OCI-LY3 (cell line): ENCODE data around the gene SVBP.

Experiments
- H2AFZ ChIP-seq: fragments of 200-600, 300-600 bp; shearing (Covaris generic); 2 replicates; pipeline ENCODE4 v1.6.0; 2014; ENCODE audit warnings: antibody characterized with exemption, low read depth, low read length
- H3K27ac ChIP-seq: fragments of 200-600, 300-600 bp; sonication (generic); 2 replicates; pipeline ENCODE4 v1.5.1; 2014; ENCODE audit warnings: mild to moderate bottlenecking, low read length, moderate library complexity, mixed read lengths
- H3K27me3 ChIP-seq: fragments of 200-600, 300-600 bp; sonication (generic); 2 replicates; pipeline ENCODE4 v1.6.1; 2014; ENCODE audit warnings: low read depth, low read length, mixed read lengths
- H3K36me3 ChIP-seq: fragments of 200-600, 300-600 bp; sonication (generic); replicated peaks from 2 replicates; pipeline ENCODE3; 2014; ENCODE audit warnings: low read depth, low read length, mixed read lengths
- H3K4me1 ChIP-seq: fragments of 300-600, 200-600 bp; sonication (generic); 2 replicates; pipeline ENCODE4 v1.6.1; 2014; ENCODE audit warnings: low read length, mixed read lengths
- H3K4me2 ChIP-seq: fragments of 200-600, 300-600 bp; sonication (generic); 2 replicates; pipeline ENCODE4 v1.6.1; 2014; ENCODE audit warnings: low read length, mixed read lengths
- H3K4me3 ChIP-seq: fragments of 300-600, 200-600 bp; sonication (generic); 2 replicates; pipeline ENCODE4 v1.5.1; 2014; ENCODE audit warnings: antibody characterized with exemption, mild to moderate bottlenecking, low read length, moderate library complexity
- H3K79me2 ChIP-seq: fragments of 300-600, 200-600 bp; shearing (Covaris generic); 2 replicates; pipeline ENCODE4 v1.6.1; 2014; ENCODE audit warnings: mild to moderate bottlenecking, low read length, mixed read lengths
- H3K9ac ChIP-seq: fragments of 300-600, 200-600 bp; shearing (Covaris generic); 2 replicates; pipeline ENCODE4 v1.6.0; 2014; ENCODE audit warnings: mild to moderate bottlenecking, low read length, moderate library complexity
- H3K9me3 ChIP-seq: fragments of 200-600, 300-600 bp; shearing (Covaris generic); 2 replicates; pipeline ENCODE4 v1.6.1; 2014; ENCODE audit warnings: low read length, mixed read lengths; ENCODE audit not compliant: insufficient read depth
- H4K20me1 ChIP-seq: fragments of 200-600, 300-600 bp; sonication (generic); 2 replicates; pipeline ENCODE4 v1.6.1; 2016; ENCODE audit warnings: low read length, mixed read lengths; ENCODE audit not compliant: insufficient read depth
- CTCF ChIP-seq: fragments of 200-600, 300-600 bp; sonication (generic); IDR thresholded peaks from 2 replicates; pipeline ENCODE4 v1.5.1; 2014; ENCODE audit warnings: antibody characterized with exemption, low read length, low read depth
- EZH2phosphoT487 ChIP-seq: fragments of 200-600 bp; shearing (Covaris generic); IDR thresholded peaks from 2 replicates; pipeline ENCODE4 v1.6.1; 2018; ENCODE audit warnings: antibody characterized with exemption, mixed run types, low read depth

Gene SVBP

GRCh38 chr1:42831273-42831672, 14.1 kb upstream of the SVBP start:
- Histone ChIP-seq H3K4me2 (no peak overlapping the region), H3K36me3 (no peaks in the 10 kb centered on the region), H3K27ac (no peak overlapping the region), H4K20me1 (no peaks in the 10 kb centered on the region), H3K4me1 (peaks cover 7% of the 10 kb centered on the region), H3K9ac (no peak overlapping the region), H3K9me3 (no peaks in the 10 kb centered on the region), H3K79me2 (no peaks in the 10 kb centered on the region), H3K27me3 (no peaks in the 10 kb centered on the region), H2AFZ (no peak overlapping the region), H3K4me3 (no peak overlapping the region)
- TF ChIP-seq CTCF (no peak), EZH2phosphoT487 (no peak)

DNA sequence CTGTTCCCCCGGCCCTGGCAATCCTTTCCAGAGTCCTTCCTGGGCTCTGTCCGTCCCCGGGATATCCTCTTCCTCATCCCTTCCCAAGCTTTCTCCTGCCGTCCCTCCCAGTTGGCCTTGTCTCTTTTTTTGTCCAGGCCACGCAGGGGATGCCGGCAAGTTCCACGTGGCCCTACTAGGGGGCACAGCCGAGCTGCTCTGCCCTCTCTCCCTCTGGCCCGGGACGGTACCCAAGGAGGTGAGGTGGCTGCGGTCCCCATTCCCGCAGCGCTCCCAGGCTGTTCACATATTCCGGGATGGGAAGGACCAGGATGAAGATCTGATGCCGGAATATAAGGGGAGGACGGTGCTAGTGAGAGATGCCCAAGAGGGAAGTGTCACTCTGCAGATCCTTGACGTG, 13.4 kb upstream of the SVBP start:
- H3K4me1 ChIP-seq = peaks cover 7% of the 10 kb centered on the region
- no peaks in the 10 kb centered on the region for H3K79me2 ChIP-seq
- H3K4me3 ChIP-seq = no peak overlapping the region
- no peaks in the 10 kb centered on the region for H3K9me3 ChIP-seq
- no peaks in the 10 kb centered on the region for H4K20me1 ChIP-seq
- H3K4me2 ChIP-seq = no peak overlapping the region
- H2AFZ ChIP-seq = no peak overlapping the region
- H3K27me3 ChIP-seq = no peaks in the 10 kb centered on the region
- no peak overlapping the region for H3K9ac ChIP-seq
- no peak for TF ChIP-seq EZH2phosphoT487
- TF ChIP-seq CTCF = no peak
- no peak overlapping the region for H3K27ac ChIP-seq
- H3K36me3 ChIP-seq = no peaks in the 10 kb centered on the region

DNA sequence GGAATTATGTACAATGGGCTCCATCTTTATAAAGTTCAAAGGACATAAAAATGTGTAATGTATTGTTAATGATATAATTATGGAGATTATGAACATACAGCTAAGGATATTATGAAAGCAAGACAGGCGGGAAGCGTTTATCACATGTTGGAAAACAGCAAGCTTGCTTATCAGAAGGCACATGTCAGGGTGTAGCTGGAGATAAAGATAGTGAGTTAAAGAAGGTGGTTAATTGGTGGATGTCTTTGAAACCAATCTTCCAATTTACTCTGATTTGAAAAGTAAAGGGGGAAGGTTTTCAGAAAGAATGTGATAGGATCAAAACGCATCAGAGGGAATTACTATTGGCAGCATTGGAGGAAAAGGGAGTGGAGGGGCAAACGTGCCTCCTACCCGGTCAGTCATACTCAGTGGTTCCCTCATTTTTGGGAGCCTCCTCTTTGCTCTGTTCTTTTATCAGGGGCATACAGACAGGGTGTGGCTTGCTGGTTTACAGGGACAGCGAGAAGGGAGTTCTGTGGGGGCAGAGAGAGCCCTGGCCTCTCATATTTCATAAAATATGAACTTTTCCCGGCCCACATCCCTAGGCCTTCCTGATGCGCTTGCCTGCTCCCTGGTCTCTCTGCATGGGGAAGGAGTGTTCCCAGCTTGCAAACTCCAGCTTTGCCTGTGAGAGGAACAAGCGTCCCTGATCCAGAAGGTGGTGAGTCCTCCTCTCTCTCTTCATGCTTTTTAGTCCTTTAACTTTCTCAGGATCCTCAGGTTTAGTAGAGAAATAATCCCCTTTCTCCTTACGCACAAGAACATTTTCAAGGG, 8.0 kb upstream of the SVBP start:
- H2AFZ ChIP-seq = no peak overlapping the region
- H3K4me1 ChIP-seq = no peaks in the 10 kb centered on the region
- no peaks in the 10 kb centered on the region for H3K79me2 ChIP-seq
- no peaks in the 10 kb centered on the region for H4K20me1 ChIP-seq
- H3K9ac ChIP-seq = no peak overlapping the region
- no peaks in the 10 kb centered on the region for H3K27me3 ChIP-seq
- H3K27ac ChIP-seq = no peak overlapping the region
- no peaks in the 10 kb centered on the region for H3K36me3 ChIP-seq
- no peak overlapping the region for H3K4me2 ChIP-seq
- H3K4me3 ChIP-seq = no peak overlapping the region
- H3K9me3 ChIP-seq = no peaks in the 10 kb centered on the region
- TF ChIP-seq EZH2phosphoT487 (no peak), CTCF (no peak)

DNA sequence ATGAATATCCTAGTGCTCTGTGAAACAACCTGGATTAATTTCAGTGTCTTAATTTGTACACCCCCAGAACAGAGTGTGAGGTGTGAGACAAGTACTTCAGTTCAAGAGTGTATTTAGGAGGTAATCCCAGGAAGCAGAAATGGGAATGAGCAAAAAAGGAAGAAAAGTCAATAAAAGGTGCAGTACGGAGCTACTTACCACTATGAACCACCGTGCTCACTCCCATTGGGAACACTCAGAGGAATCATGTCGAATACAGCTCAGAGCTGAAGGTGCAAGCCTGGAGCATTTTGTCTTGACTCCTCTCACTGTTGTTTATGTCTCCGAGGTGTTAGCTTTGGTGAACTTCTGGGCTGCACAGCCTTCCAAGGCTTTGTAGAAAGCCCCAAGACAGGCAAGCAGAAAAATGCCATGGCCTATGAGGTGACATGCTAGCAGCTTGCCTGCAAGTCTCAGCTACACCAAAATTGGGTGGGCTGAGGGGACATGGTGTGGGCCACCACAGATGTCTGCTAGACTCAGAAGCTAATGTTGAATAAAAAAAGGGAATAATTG, 7.4 kb upstream of the SVBP start:
- Histone ChIP-seq H3K4me3 (no peak overlapping the region), H3K27ac (no peak overlapping the region), H3K4me2 (no peak overlapping the region), H3K4me1 (no peaks in the 10 kb centered on the region), H3K27me3 (no peaks in the 10 kb centered on the region), H2AFZ (no peak overlapping the region), H3K9me3 (no peaks in the 10 kb centered on the region), H4K20me1 (no peaks in the 10 kb centered on the region), H3K36me3 (no peaks in the 10 kb centered on the region), H3K79me2 (no peaks in the 10 kb centered on the region), H3K9ac (no peak overlapping the region)
- TF ChIP-seq CTCF = no peak
- TF ChIP-seq EZH2phosphoT487 = no peak
